Urothelium cell line (cell line): ENCODE measurements around the gene TRRAP.

ENCODE experiments used
- DNase-seq: peaks from one replicate; pipeline ENCODE4 v3.0.0; 2011; ENCODE audit warnings: low spot score, mixed read lengths
- FAIRE-seq: peaks from 2 replicates; lab custom pipeline; 2011; peaks lifted over from hg19 to GRCh38; lab: Jason Lieb, UNC

The TRRAP gene

DNA sequence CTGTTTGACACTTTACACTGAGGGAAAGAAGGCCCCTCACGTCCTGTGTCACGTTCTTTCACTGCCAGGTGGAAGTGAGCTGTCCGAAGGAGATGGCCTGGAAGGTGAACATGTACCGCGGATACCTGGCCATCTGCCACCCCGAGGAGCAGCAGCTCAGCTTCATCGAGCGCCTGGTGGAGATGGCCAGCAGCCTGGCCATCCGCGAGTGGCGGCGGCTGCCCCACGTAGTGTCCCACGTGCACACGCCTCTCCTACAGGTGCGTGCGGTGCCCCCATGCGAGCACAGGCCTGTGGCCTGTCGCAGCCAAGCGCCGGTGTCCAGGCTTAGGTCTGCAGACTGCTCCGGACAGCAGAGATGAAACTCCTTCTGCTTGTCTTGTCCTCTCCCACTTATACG, 103.4 kb downstream of the TRRAP start:
- DNase-seq (no peak), FAIRE-seq (peak; percentile 46)

DNA sequence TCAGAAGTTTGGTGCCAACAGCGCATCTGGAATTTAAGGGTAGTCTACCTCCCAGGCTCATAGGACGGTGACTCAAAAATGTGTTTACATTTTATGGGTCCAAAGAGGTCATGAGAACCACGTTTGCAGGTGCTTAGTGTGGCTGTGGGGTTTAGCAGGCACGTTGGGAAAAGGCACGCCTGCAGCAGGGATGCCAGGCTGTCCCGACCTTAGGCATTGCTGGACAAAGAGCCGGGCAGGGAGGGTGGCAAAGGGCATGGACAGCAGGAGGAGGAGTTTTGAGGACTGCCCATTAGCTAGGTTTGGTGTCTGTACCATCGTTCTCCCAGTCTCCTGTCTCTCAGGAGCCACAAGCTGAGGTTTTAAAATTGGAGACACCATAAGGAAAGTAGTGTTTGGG, 104.4 kb downstream of the TRRAP start:
- FAIRE-seq (no peak), DNase-seq (no peak)

DNA sequence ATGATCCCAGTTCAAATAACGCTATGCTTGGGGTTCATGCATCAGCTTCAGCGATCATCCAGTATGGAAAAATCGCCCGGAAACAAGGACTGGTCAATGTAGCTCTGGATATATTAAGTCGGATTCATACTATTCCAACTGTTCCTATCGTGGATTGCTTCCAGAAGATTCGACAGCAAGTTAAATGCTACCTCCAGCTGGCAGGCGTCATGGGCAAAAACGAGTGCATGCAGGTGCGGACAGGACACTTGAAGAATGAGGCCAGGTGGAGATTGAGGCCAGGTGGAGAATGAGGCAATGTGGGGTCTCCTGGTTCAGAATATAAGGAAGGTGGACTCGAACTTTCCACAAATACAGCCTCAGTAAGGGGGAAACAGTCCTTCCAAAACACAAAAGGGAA, 105.8 kb downstream of the TRRAP start:
- DNase-seq: no peak
- FAIRE-seq: no peak

DNA sequence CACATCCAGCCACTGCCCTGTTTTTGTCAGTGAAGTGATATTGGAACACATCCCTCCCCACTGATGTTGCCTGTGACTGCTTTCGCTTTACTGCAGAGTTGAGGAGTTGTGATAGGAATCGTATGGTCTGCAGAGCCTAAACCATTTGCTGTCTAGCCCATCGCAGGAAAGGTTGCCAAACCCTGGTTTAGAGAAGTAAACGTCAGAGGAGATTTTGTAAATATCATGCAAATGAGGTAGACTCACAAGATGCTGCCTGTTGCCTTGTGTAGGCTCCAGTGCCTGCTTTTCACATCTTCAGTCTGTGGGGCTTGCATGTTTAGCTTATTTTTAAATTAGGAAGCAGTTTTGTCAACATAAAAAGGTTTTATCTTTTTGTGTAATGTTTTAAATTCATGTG, 107.1 kb downstream of the TRRAP start:
- DNase-seq (no peak), FAIRE-seq (peak; percentile 20)

DNA sequence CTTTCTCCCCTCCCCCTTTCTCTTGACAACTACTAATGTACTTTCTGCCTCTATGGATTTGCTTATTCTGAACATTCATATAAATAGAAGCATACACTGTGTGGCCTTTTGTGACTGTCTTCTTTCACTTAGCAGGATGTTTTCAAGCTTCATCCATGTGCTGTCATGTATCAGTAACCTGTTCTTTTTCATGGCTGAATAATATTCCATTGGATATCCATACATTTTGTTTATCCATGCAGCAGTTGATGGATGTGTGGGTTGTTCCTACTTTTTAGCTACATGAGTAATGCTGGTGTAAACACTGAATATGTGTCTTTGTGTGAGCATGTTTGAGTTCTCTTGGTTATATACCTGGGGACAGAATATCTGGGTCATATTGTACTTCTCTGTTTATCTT, 107.6 kb downstream of the TRRAP start:
- FAIRE-seq (no peak), DNase-seq (no peak)

DNA sequence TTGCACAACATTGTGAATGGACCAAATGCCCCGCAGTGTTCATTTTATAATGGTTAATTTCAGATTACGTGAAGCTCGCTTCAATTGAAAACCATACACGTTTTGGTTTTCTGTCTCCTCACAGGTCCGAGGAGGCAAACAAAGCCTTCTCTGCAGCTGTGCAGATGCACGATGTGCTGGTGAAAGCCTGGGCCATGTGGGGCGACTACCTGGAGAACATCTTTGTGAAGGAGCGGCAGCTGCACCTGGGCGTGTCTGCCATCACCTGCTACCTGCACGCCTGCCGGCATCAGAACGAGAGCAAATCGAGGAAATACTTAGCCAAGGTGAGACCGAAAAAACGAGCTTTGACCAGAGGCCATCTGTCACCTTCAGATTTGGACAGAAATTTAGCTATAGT, 110.3 kb downstream of the TRRAP start:
- no peak for FAIRE-seq

DNA sequence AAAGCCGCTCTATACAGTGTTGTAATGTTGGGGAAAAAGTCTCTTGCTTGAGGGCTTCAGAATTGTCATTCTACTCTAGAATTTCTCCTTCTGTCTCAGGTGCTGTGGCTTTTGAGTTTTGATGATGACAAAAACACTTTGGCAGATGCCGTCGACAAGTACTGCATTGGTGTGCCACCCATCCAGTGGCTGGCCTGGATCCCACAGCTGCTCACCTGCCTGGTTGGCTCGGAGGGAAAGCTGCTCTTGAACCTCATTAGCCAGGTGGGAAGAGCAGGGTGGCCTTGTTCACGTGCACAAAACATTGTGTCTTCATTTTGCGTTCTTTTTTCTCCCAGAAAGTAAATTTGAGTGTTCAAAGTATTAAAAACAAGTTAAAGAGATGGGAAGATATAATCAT, 112.0 kb downstream of the TRRAP start:
- DNase-seq (no peak), FAIRE-seq (no peak)

More for the DNA sequence above, 110.3 kb downstream of the TRRAP start:
- no peak for DNase-seq

DNA sequence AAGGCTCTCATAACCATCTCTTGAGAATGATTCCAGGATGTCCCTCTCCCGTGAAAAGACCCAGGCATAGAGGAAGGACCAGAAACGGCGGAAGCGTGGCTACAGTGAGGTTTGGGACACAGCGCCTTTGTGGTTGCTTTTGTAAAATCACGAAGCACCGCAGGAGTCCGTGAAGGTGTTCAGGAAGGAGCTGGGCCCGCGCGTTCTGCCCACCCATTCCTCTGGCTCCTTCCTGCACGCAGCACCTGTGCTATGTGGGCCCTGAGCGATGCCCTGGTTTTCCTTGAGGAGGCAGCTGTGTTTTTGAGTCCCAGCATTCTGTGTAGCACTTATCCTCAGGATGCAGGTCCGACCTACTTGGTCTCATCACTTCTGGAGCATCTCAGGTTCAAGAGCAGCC, 112.8 kb downstream of the TRRAP start:
- DNase-seq: no peak
- no peak for FAIRE-seq

DNA sequence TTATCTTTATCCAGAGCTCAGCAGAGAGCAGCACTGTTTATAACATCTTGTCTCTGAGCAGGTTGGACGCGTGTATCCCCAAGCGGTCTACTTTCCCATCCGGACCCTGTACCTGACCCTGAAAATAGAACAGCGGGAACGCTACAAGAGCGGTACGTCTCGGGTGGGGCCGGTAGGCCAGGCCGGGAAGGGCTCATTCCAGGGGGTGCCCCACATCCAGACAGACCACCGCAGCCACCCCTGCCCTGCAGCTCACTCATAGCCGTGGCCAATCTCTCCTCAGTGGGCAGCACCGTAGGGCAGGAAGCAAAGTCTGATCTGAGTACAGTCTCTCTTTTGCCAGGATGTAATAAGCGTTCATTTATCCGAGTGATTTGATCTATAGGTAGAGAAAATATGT, 113.7 kb downstream of the TRRAP start:
- DNase-seq (no peak), FAIRE-seq (no peak)

DNA sequence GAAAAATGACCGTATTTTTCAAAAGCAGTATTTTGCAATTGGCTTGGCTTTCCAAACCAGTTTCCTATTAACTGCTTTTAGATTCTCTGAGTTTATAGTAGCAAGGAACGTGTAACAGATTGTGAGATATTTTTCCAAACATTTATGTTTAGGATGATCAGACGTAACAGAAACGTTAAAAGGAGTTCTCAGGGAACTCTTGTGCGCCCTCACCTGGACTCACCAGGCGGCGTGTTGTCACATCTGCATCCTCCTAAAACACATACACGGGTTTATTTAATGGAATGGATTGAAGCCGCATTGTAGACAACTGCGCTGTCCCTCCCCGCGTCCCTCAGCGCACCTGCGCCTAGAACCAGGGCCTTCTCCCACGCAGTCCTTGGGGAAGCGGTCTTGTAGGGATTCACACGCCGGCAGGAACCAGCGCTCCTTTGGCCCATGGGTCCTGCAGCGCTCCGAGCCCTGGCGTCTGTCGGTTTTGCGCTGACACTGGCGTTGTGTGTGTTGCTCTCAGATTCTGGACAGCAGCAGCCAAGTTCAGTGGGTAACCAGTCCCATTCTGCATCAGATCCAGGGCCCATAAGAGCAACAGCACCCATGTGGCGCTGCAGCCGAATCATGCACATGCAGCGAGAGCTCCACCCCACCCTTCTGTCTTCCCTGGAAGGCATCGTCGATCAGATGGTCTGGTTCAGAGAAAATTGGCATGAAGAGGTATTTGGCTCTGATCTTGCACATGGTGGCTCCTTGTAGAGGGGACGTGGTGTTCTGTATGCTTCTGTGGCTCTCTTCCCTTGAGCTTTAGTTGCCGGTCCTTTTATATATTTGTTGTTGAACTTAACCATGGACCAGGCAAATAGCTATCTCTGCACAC, 114.9 kb downstream of the TRRAP start:
- no peak for DNase-seq
- FAIRE-seq: no peak

DNA sequence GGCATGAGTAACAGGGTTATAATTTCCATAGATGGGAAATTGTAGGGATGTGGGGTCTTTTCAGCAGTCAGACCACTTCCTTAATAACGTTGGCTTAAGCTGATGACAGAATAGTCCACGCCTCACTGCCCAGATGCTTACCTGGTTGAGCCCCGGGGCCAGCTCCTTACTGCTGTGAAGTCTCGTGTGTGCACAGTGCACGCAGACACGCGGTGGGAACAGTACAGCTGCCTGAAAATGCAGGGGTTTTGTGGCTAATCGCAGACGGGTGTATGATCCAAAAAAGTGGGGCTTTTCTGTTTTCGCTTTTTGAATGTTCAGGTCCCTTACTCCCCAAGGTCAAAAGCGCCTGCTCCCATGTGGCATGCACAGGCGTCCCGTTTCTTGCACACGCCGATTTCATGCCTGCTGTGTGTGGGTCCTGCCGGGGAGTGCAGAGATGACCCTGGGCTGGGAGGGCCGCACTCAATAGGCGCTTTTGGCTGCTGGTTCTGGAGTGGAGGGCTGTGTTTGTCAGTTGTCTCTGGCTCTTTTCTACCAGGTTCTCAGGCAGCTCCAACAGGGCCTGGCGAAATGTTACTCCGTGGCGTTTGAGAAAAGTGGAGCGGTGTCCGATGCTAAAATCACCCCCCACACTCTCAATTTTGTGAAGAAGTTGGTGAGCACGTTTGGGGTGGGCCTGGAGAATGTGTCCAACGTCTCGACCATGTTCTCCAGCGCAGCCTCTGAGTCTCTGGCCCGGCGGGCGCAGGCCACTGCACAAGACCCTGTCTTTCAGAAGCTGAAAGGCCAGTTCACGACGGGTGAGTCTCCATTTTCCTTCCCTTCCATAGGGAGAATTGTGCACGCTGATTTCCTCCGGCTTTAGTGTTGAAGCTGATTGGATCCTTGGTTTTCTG, 116.0 kb downstream of the TRRAP start:
- FAIRE-seq: no peak
- no peak for DNase-seq

DNA sequence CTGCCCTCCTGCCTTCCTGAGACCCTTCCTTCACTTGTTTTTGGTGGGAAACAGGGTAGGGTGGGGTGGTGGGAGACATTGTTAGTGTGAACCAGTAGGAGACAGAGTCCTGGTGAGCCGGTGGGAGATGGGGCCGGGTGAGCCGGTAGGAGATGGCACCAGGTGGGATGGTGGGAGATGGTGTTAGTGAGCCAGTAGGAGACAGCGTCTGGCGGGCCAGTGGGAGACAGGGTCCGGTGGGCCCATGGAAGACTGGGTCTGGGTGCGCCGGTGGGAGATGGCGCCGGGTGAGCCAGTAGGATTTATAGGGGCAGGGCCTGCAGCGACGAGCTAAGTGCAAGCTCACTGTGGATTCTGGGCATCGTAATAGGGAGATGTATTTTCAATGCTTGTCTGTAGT, 116.8 kb downstream of the TRRAP start:
- FAIRE-seq (no peak), DNase-seq (no peak)

DNA sequence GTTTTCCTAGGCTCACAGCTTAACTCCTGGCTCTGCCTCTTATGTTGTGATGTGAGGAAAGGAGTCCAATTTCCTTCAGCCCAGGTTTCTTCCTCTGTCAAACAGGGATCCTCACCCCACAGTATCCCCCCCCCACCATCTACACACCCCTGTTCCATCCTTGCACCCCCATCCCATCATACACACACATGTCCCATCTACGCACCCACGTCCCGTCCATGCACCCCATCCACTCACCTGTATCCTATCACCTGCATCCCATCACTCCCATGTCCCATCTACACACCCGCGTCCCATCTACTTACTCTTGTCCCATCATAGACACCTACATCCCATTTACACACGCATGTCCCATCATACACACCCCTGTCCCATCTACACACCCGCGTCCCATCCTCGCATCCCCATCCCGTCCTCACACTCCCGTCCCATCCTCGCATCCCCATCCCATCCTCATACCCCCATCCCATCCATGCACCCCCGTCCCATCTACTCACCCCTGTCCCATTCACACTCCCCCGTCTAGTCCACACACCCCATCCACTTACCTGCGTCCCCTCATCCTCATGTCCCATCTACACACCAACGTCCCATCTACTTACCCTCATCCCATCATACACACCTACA, 117.3 kb downstream of the TRRAP start:
- no peak for FAIRE-seq
- no peak for DNase-seq

DNA sequence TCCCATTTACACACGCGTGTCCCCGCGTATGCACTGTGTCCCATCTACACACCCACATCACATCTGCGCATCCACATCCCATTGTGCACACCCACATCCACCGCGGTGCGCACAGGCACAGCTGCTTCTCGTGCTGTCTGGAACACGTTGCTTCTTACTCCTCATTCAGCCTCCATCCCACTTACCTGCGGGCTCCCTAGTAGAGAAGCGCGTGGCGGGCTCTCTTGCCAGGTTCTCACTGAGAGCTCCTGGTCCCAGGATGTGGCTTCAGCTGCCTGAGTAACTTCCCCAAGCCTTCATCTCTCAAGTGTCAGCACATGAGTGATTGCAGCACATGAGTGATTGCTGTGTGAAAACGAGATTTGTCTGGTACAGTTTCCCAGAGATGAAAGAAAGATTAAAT, 117.8 kb downstream of the TRRAP start:
- FAIRE-seq (peak; percentile 96), DNase-seq (no peak)

DNA sequence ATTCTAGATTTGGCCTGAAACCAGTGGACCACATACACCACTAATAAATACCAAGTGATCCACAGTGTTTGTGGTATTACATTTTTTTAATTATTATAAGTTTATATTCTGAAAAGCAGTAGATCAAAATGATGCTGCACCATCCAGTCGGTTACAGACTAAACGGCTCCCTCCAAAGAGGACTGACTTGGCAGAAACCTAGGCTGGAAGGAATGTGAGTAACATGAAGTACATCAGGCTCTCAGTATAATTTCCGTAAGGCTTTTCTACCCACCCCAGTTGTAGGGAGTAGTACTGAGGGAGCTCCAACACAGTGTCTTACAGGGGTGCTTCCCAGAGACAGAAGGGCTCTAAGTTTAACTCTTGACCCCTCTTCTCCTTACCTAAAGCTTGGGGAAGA, 119.5 kb downstream of the TRRAP start:
- DNase-seq (no peak), FAIRE-seq (no peak)

DNA sequence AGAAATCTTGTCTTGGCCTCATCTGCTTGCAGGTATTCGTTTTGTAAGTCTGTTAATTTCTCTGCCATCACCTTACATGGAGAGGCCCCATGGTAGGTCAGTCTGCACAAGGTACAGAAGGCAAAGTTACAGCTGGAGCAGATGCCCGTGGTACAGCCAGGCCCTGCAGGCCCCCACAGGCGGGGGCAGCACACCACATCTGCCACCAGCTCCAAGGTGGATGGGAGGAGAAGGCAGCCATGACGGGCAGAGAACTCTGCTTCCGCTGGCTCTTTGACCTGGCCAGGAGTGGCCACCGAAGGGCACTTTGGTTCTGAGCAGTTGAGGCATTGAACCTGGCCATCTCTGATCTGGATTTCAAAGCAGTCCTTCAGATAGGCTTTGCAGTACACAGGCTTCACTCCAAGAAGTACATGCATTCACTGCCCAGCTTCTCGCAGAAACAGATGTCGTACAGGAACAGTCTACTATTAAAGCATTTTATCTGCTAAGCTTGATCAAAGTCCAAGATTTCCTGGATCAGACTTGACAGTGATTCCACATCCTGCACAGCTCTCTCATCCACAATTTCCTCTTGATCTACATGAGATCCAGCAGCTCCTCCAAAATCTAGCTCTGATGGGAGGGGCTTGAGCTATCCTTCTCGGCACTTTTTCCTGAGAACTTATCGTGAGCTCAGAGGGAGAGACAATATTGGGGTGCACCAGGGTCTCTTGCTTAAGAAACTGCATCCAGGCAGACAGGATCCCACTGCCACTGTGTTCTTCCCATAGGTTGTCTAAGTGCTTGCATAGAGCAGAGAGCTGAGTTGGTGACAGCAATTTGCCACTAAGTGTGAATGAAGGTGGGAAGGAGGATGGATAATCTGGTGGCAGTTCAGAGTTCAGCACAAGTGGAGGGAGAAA, 120.7 kb downstream of the TRRAP start:
- FAIRE-seq (no peak), DNase-seq (no peak)

DNA sequence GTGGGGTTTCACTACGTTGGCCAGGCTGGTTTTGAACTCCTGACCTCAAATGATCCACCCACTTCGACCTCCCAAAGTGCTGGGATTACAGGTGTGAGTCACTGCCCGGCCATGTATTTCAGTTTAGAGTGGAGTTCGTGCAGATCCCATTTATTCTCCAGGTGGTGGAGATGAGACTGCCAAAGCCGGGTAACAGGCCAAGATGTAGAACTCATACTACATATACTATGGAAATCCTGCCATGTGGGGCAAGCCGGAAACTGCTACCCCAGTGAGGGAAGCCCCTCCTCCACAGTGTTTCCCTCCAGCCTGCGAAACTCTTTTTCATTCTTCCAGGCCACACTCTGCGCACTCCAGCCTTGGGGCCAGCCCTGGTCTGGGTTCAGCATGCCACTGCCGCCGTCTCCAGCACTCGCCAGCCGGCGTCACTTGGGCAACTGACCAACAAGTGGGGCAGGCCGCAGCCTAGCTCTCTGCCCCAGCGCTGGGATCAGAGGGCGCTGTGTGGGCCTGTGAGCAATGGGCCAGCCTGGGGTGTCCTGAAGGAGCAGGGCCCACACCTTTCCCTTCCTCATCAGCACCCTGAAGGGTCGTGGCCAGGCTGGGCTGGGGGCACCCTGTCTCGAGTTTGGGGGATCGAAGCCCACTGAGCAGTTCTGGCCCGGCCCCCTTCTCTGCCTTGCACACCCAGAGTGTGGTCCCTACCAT, 122.0 kb downstream of the TRRAP start:
- FAIRE-seq (no peak), DNase-seq (no peak)

DNA sequence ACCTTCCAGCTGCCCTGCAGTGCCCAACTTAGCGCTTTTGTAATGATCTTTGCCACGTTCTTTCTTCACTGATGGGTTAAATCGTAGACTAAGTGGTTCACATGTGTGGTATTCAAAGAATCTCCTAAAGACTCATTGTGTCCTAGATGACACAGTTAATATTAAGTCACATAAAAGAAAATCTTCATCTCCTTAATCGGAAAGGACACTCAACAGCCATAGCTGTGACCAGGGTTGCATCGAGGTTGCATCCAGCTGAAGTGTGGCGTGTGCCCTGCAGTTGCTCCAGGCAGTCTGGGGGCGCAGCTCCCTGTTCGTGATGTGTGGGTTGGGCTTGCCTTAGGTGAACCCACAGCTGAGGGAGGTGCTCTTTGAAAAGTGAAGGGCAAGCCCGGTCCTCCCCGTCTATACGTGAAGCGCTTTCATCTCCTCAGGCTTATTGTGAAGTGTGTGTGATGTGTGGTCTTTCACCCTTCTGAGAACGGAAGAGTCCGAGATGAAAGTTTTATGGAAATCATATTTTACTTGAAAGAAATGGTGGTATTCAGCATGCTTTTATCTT, 122.7 kb downstream of the TRRAP start:
- DNase-seq: no peak

DNA sequence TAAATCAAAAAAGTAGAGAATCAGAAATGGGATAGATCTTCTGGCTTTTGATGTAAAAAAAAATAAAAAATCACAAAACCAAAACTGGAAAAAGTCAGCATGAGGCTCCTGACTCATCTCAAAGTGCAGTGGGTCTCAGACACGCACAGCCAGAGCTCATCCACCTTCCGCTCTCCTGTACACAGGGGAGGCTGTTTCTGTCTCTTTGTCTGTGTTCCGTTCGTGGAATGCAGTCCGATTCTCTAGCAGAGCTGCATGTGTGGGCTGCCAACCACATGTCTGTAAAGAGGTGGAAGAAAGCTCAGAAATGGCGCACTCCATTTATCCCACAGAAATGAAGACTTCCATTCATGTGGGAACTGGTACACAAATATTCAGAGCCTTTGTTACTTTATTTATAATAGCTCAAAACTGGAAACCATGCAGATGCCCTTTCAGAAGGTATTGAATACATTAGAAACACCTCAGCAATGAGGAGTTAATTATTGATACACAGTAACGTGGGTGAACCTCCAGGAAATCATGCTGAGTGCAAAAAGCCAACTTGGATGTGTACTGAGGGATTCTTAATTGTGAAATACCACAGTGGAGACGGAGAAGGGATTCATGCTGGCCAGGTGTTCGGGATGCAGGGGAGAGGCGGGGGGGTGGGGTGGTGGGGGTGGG, 123.3 kb downstream of the TRRAP start:
- DNase-seq (no peak), FAIRE-seq (no peak)

More for the DNA sequence above, 122.7 kb downstream of the TRRAP start:
- no peak for FAIRE-seq
